Panc1 (cell line): Measurements from ENCODE around the gene ATR. TPM values are rescaled to one million over a fixed set of nuclear protein-coding genes. Genes with fewer than 3 reads are reported as not detected.

Experiments used
- ATAC-seq: fragments of 200-7000 bp; cut with Tn5 transposase; 2 replicates; pipeline ENCODE4 v1.9.1; 2020; ENCODE audit warnings: mild to moderate bottlenecking, moderate library complexity
- BruUV-seq: library from RNA; stranded (reverse); fragments of 400-500 nt; replicated peaks from 2 replicates; lab custom pipeline; 2021; lab: Mats Ljungman, UMichigan
- CTCF ChIA-PET: fragments of 300-600 bp; sonication (Branson Sonifier 250); formaldehyde crosslinking; loops from one replicate; lab custom pipeline; 2022; ENCODE audit warnings: antibody characterized with exemption; lab: Charles Lee
- POLR2A ChIA-PET: fragments of 300-600 bp; sonication (Branson Sonifier 250); formaldehyde crosslinking; loops from one replicate; lab custom pipeline; 2022; ENCODE audit warnings: antibody characterized with exemption; lab: Charles Lee
- DNase-seq: peaks from one replicate; pipeline ENCODE4 v3.0.0-alpha.2; 2010; ENCODE audit warnings: low read depth, low spot score
- H3K27ac ChIP-seq: 2 replicates; pipeline ENCODE4 v1.5.1; 2011; ENCODE audit warnings: mild to moderate bottlenecking, low read length, inconsistent platforms
- H3K27me3 ChIP-seq: fragments of 200-500 bp; sonication (Bioruptor generic); 2 replicates; pipeline ENCODE4 v1.6.0; 2014; ENCODE audit warnings: low read length, inconsistent platforms; ENCODE audit not compliant: control insufficient read depth, insufficient read depth
- H3K36me3 ChIP-seq: fragments of 200-500 bp; sonication (Bioruptor generic); 2 replicates; pipeline ENCODE4 v1.5.1; 2014; ENCODE audit warnings: inconsistent platforms, mild to moderate bottlenecking, low read length, moderate library complexity; ENCODE audit not compliant: control insufficient read depth, insufficient read depth
- H3K4me1 ChIP-seq: 2 replicates; pipeline ENCODE4 v1.5.1; 2011; ENCODE audit warnings: inconsistent platforms, mild to moderate bottlenecking, low read length, moderate library complexity; ENCODE audit not compliant: control insufficient read depth, insufficient read depth
- H3K4me3 ChIP-seq, 2 experiments: 2 replicates each; pipeline ENCODE4 v1.5.1; 2011 to 2012; ENCODE audit warnings: low read depth in 2 of 2, low read length in 2 of 2, mild to moderate bottlenecking in 2 of 2, inconsistent platforms in 1 of 2, moderate library complexity in 1 of 2
- H3K9me3 ChIP-seq: fragments of 200-500 bp; sonication (Bioruptor generic); 2 replicates; pipeline ENCODE4 v1.5.1; 2014; ENCODE audit warnings: low read depth, mild to moderate bottlenecking, inconsistent platforms, low read length, moderate library complexity; ENCODE audit not compliant: control insufficient read depth, insufficient read depth
- POLR2AphosphoS5 ChIP-seq: IDR thresholded peaks from 2 replicates; pipeline ENCODE4 v1.6.1; 2012; ENCODE audit warnings: mild to moderate bottlenecking, low read depth, low read length, moderate library complexity
- REST ChIP-seq, 2 experiments: IDR thresholded peaks; 2 replicates each; pipeline ENCODE4 v1.6.1; 2011 to 2012; ENCODE audit warnings: low read depth in 2 of 2, control low read depth in 1 of 2, low read length in 1 of 2, mild to moderate bottlenecking in 1 of 2, moderate library complexity in 1 of 2; ENCODE audit not compliant: insufficient read depth in 1 of 2
- SIN3A ChIP-seq: IDR thresholded peaks from 2 replicates; pipeline ENCODE4 v1.6.1; 2012; ENCODE audit warnings: low read depth, mild to moderate bottlenecking, low read length, moderate library complexity, borderline replicate concordance; ENCODE audit not compliant: insufficient read depth
- TCF7L2 ChIP-seq: IDR thresholded peaks from 2 replicates; pipeline ENCODE4 v1.6.1; 2011; ENCODE audit warnings: mild to moderate bottlenecking, low read depth, low read length, inconsistent platforms
- in situ Hi-C: cut with HindIII; loops from 2 replicates; pipeline ENCODE4 v1.10.0; 2016; ENCODE audit warnings: low sequenced_read_pairs, low pct_unique_long_range_greater_than_20kb
- intact Hi-C: fragments of 100-400 bp; cut with micrococcal nuclease; formaldehyde crosslinking; loops from one replicate; pipeline ENCODE4 v1.10.0; 2022; ENCODE audit not compliant: unreplicated experiment
- total RNA-seq: library from RNA; stranded (reverse); gene quantifications from one replicate; pipeline ENCODE4 v1.2.1, GENCODE V29; 2021; ENCODE audit not compliant: unreplicated experiment
- TF ChIP-seq, protein P1 (sequence below): fragments of 450-650 bp; IDR thresholded peaks from 2 replicates; pipeline ENCODE4 v1.5.1; 2017; ENCODE audit warnings: mild to moderate bottlenecking

ATR gene
- total RNA-seq, 1 experiment from 2014 or later = 38.6 TPM

DNA sequence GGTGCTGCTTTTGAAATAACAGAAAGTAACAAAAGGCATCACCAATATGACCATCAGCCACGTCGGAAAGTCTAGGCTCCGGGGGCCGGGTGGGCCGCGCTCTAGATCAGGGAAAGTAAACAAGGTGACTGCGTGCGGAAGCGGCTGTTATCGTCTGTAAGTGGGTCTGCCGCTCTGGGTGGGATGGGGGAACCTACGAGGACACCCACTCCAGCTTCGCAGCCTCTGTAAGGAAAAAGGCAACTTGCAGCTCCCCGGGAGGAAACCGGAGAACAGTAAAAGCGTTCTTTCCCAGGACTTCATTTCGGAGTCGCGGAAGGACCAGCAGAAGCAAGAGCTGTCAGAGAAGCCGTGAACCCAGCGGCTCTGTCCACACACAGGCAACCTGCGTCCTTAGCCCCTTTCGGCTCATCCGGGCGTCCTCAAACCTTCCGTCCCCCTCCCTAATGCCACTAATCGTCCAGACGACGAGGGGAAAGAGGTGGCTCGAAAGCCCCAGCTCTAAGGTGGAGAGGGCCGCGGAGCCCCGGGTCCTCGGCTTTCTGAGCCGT lies 131.2 kb downstream of the ATR start:
- TF ChIP-seq, protein P1, sequence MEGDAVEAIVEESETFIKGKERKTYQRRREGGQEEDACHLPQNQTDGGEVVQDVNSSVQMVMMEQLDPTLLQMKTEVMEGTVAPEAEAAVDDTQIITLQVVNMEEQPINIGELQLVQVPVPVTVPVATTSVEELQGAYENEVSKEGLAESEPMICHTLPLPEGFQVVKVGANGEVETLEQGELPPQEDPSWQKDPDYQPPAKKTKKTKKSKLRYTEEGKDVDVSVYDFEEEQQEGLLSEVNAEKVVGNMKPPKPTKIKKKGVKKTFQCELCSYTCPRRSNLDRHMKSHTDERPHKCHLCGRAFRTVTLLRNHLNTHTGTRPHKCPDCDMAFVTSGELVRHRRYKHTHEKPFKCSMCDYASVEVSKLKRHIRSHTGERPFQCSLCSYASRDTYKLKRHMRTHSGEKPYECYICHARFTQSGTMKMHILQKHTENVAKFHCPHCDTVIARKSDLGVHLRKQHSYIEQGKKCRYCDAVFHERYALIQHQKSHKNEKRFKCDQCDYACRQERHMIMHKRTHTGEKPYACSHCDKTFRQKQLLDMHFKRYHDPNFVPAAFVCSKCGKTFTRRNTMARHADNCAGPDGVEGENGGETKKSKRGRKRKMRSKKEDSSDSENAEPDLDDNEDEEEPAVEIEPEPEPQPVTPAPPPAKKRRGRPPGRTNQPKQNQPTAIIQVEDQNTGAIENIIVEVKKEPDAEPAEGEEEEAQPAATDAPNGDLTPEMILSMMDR = no peak
- TF ChIP-seq POLR2AphosphoS5 (no peak), TCF7L2 (no peak; the same call in 1 of the 2 replicates), REST (IDR thresholded peaks at IDR 0.05; ENCODE audit: insufficient read depth in 1 of 2, low read depth in 2 of 2, low read length in 1 of 2) (no peak), SIN3A (no peak; the same call in 1 of the 2 replicates)
- no peaks in the 10 kb centered on the region for H3K9me3 ChIP-seq
- POLR2A ChIA-PET = no interaction called here
- H3K4me1 ChIP-seq = peaks cover 18% of the 10 kb centered on the region
- intact Hi-C loops (no loop called here), in situ Hi-C loops (no loop called here)
- H3K4me3 ChIP-seq = peak overlapping the region; percentile 95 to 96
- peak; percentile 76 for ATAC-seq
- no TSS peak for BruUV-seq
- CTCF ChIA-PET = no interaction called here
- peak overlapping the region; percentile 98 for H3K27ac ChIP-seq
- no peaks in the 10 kb centered on the region for H3K27me3 ChIP-seq
- peak; percentile 8 for DNase-seq
- peaks cover 12% of the 10 kb centered on the region for H3K36me3 ChIP-seq

DNA sequence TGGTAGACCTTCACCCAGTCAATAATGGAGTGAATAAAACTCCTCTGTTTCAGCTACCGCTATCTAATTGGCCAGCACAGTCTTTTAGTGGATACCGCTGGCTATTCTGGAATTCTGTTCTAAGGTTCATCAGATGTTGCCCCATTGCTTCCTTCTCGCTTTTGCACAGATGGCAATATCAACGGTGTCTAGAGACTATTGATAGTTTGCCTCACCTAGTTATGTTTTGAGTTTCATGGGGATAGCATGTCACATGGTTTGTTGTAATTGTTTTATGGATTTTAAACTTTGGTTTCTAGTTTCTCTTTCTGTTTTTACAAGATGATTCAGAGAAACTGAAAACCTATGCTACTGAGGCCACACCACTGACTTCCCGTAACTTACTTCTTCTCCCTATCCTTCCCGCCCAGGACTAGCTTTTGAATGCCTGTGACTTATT lies 132.7 kb downstream of the ATR start:
- DNase-seq = no peak
- in situ Hi-C loops = no loop called here
- no peak for TF ChIP-seq SIN3A
- no peak for TF ChIP-seq POLR2AphosphoS5
- no peak for TF ChIP-seq TCF7L2
- TF ChIP-seq REST (IDR thresholded peaks at IDR 0.05; ENCODE audit: insufficient read depth in 1 of 2, low read depth in 2 of 2, low read length in 1 of 2) = no peak
- peaks cover 12% of the 10 kb centered on the region for H3K36me3 ChIP-seq
- peak overlapping the region; percentile 98 for H3K27ac ChIP-seq
- H3K27me3 ChIP-seq = no peaks in the 10 kb centered on the region
- no TSS peak for BruUV-seq
- no peak for ATAC-seq
- CTCF ChIA-PET = no interaction called here
- intact Hi-C loops = no loop called here
- H3K4me1 ChIP-seq = peaks cover 18% of the 10 kb centered on the region
- H3K9me3 ChIP-seq = no peaks in the 10 kb centered on the region
- H3K4me3 ChIP-seq = peak overlapping the region; percentile 39 to 95
- POLR2A ChIA-PET = interaction anchor here (0.5 kb wide), 1 partner anchor 210 kb away, joined by 5 read pairs; no protein-coding TSS in a partner anchor
